Middle frontal gyrus (tissue), 1 donor: ENCODE measurements around the gene KRT3.
"Not testable (repeated sequence)": the region's sequence is repeated elsewhere in the genome, so short reads cannot be mapped to it uniquely, and the experiment has no call there.

Source experiments
- DNase-seq: peaks from one replicate; pipeline ENCODE4 v3.0.0-alpha.2; 2015; ENCODE audit warnings: low spot score; ENCODE audit errors: extremely low spot score

The KRT3 gene

GRCh38 chr12:52763036-52763659 lies 32.8 kb downstream of the KRT3 start:
- no peak for DNase-seq

DNA sequence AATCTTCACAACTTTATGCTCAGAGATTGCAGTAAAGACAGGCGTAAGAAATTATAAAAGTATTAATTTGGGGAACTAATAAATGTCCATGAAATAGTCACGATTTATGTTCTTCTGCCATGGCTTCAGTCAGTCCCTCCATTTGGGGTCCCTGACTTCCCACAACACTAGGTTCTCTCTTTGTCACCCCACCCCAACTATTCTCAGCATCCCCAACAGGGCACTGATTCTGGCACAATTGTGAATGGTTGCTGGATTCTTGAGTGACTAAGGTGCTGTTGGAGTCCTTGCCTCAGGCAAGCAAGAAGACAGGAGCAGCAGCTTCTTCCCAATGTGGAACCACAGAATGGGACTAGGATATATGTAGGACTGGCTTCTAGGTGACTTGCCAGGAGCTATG lies 34.1 kb downstream of the KRT3 start:
- DNase-seq = no peak

GRCh38 chr12:52761218-52761617 lies 34.7 kb downstream of the KRT3 start:
- not testable (repeated sequence) for DNase-seq

DNA sequence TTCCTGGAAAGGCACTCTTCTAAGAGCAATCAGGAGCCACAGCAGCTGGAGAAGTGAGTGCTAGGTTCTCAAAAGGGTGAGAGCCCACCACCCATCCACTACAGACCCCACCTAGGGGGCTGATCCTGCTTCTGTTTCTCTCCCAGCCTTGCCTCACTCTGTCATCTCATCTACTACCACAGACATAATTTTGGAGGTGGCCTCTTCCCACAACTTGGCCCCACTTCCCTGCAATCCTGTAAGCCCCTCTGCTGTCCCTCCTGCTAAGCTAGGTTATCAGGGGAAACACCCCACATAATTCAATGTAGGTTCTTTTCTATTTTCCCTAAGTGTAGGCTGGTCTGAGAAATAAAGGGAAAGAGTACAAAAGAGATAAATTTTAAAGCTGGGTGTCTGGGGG lies 35.3 kb downstream of the KRT3 start:
- DNase-seq = no peak

DNA sequence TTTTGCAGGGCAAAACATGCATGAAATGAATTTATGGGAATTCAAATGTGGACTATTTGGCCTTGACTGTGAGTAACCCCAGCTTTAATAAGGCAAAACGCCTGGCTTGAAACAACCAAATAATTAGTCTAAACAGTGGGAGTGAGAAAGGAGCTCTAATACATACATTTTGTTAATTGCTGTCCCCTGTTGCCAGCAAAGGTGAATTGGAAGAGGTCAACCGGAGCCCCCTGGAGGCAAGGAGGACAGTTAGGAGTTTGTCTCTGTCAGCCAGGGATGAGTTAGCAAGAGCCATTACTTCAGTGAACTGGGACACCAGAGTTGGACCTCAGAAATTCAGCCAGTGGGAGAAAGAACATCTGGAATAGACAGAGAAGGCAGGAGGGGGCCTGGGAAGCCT lies 36.2 kb downstream of the KRT3 start:
- DNase-seq = no peak

DNA sequence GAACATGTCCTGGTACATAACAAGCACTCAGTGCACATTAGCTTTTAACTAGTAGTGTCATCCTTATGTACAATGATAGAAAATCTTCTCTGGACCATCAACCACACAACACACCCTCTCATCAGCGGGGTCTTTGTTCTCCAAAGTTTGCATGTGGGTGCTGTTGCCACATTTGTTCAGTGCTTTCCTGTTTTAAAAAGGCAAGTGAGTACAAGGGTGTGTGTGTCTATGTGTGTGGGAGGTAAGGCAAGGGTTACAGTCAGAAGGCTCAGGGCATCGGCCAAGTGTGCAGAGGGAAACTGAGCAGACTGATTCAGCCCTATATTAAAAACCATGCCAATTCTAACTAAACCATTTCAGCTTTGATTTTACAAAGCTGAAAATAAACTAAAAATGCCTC lies 36.7 kb downstream of the KRT3 start:
- no peak for DNase-seq

GRCh38 chr12:52757449-52758176 lies 38.3 kb downstream of the KRT3 start:
- DNase-seq = no peak

- DNase-seq = no peak
Measured at GRCh38 chr12:52756281-52756960, 39.5 kb downstream of the KRT3 start.

GRCh38 chr12:52755533-52755932 lies 40.4 kb downstream of the KRT3 start:
- no peak for DNase-seq

DNA sequence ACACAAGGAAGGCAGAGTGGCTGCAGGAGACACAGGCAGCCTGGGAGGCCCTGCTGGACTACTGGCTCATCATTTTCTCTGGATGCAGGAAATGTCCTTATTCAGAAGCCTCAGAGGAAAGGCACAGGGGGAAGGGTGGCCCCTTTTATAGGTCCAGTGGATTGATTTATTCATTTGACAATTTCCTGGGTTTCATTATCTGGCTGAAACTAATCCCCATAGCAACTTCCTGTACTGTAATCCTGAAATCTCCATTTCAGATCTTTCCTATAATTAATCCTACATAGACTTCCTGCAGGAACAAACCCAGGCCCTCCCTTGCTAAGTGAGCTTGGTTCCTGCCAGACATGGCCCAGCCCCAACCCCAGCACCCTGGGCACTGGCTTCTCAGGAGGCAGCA lies 41.8 kb downstream of the KRT3 start:
- DNase-seq = no peak

GRCh38 chr12:52753283-52753682 lies 42.6 kb downstream of the KRT3 start:
- no peak for DNase-seq

DNA sequence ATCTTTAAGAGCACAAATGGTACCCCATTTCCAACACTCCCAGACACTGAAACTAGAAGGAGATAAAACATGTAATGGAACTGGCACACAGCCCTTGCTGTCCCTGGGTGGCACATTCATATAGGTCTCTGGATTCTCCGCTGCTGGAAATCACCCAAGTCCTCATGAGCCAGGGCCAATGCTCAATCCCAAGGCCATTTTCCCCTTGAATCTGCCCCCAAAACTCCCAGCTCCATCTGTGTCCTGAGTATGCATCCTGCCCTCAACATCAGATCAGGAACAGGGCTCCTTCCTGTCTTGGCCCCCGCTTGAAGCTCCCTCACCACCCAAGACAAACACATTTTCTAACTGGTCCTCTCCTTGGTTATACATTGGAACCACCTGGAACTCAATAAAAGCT lies 43.4 kb downstream of the KRT3 start:
- DNase-seq = no peak

- DNase-seq = no peak
Measured at GRCh38 chr12:52751795-52752194, 44.1 kb downstream of the KRT3 start.

DNA sequence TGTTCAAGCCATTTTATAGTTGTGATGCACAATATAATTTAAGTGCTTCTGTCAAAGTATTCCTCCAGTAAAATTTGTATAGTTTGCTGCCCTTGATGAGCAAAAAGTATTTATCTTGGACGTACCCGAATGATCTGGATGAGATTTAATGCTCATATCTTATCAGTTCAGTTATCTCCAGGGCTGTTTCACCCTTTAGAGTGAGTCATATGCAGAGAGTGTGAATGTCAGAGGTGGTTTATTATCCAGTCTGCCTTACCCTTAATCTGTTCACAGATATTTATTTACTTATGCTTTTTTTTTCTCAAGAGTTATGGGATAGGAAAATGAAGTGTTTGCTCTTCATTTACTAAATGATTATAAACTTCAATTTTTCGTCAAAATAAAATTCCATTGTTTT lies 45.4 kb downstream of the KRT3 start:
- DNase-seq = not testable (repeated sequence)

DNA sequence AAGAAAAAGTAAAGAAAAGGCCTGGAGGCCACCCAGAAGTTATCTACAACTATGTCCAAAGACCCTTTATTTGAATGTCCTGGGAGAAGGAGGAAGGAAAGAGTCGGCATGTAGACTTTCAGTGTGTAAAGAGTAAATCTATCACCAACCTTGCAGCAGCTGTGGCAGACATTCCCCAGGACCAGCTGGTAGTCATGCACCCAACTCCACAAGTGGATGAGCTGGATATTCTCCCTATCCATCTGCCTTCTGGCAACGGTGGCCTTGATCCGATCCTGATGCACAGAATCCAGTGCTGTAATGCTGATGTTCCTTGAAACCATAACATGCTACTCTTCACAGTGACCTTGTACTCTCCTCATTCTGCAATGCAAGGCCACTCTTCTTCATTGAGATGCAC lies 46.1 kb downstream of the KRT3 start:
- no peak for DNase-seq

DNA sequence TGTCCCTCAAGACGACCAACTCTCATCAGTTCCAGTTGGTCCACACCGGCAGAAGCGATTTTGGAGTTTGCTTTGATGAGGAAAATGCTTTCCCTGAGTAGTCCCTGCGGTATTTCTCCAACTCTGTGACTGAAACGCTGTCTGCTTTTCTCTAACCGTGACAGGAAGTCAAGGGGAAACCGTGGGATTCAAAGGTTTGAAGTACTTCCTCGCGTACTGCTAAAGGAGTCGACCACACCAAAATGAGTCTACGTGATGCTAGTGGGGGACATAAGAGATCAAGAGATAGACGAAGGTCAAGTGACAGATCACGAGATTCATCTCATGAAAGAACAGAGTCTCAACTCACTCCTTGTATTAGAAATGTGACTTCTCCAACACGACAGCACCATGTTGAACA lies 47.3 kb downstream of the KRT3 start:
- DNase-seq = no peak

- no peak for DNase-seq
Measured at GRCh38 chr12:52745554-52745953, 50.4 kb downstream of the KRT3 start.

GRCh38 chr12:52744493-52745156 lies 51.3 kb downstream of the KRT3 start:
- DNase-seq = no peak

GRCh38 chr12:52742822-52743457 lies 53.0 kb downstream of the KRT3 start:
- no peak for DNase-seq

DNA sequence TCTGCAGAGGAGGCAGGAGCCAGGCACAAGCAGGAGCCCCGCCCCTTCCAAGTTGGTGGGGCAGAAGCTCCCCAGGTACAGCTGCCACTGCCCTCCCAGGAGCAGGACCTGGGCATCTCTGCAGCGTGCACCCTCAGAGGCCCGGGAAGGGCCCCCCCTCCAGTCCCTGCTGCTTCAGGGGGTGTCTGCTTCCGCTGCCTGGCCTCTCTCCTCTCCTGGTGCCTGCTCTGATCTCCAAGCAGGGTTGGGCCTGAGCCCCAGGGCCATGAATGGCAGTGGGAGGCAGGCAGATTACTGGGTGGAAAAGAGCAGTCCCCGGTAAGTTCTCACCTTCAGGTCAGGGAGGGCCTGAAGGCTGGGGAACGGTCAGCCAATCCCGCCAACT lies 53.7 kb downstream of the KRT3 start:
- DNase-seq = no peak

DNA sequence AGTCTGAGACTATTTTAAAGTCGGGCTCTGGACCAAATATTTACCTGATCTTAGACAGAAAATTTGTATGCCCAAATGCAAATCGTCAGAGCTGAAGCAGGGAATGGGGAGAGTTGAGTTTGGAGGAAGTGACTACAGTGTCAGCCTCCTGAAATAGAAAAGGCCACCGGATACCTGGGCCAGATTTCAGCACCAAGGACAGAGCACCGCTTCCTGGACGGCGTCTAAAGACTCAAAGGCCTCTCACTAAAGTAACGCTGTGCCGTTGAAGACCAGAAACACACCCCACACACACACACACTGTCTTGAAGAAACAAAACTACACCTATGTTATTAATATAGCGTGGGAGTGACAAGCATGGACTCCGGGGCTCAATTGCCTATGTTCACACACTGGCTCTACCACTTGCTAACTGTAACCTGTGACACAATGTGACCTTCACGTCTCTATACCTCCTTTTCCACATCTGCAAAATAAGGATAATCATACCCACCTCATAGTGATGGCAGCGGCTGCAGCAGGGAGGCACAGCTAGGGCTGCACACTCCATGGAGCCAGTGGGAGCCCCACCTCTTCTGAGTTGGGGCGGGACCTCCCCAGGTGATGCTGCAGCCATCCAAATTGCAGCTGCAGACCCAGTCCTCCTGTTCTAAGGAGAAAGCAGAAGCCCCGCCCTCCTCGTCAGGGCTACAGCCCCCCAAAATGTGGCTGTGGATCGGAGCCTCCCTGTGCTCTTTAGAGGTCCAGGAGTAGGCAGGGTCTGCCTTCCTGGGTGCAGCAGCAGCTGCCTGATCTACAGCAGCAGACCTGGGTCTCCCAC lies 54.3 kb downstream of the KRT3 start:
- no peak for DNase-seq
